Inflammatory macrophage treated with lipopolysaccharide for 4 hours (primary cell): ENCODE data around the gene HLCS.
A peak's percentile ranks its signal among the peaks of the same experiment; 100 is the strongest.

ENCODE experiments used
- DNase-seq: peaks from one replicate; pipeline ENCODE4 v3.0.0-alpha.2; 2020

Gene HLCS

DNA sequence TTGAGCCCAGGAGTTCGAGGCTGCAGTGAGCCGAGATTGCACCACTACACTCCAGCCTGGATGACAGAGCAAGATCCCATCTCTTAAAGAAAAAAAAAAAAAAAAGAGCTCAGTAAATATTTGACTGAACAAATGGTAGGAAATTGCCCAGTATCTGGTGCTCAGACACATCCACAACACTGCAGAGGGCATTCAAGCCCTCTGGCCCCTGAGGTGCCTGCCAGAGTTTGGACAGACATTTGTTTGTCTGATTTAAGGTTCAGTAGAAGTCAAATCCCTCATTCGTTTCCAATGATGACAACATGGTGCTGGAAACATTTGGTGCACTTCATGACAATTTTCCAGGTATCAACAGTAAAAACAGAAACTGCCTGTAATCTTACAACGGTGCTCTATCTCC lies 86.6 kb downstream of the HLCS start:
- DNase-seq, result no peak

DNA sequence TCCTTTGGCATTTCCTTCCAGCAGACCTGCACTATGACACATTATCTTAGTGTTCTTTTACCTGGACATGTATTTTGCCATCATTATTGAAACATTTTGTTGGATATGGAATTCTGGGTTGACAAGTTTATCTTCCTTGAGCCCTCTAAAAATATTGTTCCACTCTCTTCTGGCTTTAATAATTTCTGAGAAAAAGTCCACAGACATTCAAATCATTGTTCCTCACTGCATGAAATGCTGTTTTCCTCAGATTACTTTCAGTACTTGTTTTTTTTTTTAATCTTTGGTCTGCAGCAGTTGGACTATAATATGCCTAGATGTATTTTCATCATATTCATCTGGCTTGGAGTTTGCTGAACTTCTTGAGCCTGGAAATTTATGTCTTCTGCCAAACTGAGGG lies 88.7 kb downstream of the HLCS start:
- DNase-seq, result no peak

DNA sequence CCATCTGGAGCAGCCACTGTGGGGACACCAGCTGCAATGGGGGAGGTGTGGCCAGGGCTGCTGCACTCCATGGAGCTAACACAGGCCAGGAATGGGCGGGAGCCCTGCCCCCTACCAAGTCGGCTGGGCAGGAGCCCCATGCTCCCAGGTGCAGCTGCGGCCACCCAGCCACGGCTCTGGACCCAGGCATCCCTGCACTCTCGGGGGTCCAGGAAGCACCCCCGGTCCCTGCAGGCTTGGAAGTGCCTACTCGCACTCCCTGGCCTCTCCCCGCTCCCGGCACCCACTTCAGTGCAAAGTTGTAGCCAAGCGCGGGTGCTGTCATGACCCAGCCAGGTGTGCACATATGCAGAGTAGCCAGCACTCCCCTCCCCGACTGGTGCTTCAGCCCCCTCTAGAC lies 91.8 kb downstream of the HLCS start:
- no peak for DNase-seq

DNA sequence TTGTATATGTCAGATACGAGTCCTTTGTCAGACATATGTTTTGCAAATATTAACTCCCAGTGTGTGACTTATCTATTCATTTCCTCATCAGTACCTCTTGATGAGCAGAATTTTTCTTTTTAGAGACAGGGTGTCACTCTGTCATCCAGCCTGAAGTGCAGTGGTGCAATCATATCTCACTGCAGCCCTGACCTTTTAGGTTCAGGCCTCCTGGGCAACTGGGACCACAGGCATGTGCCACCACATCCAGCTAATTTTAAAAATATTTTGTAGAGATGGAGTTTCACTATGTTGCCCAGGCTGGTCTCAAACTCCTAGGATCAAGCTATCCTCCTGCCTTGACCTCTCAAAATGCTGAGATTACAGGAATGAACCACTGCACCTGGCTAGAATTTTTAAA lies 93.0 kb downstream of the HLCS start:
- no peak for DNase-seq

DNA sequence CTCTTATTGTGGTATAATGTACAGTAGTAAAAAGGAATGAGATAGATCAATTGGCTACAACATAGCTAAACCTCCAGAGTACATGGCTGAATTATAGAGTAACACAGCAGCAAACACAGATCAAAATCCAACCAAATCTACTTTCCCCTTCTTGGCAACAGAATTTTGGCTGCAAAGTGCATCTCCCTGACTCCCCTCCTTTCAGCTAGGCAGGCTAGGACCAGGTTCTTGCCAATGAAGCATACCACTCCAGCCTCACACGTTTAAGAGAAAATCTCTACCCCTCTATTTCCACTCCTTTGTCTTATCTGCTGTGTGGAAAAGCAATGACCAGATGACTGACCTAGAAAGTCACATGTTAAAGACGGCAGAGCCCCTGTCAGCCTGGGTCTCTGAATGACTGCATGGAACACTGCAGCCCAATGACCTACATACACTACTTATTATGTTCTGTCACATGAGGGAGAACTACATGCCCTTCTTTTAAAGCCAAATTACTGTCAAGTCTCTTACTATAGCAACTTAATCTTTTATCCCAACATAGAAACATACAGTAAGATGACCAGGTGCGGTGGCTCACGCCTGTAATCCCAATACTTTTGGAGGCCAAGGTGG lies 99.1 kb downstream of the HLCS start:
- DNase-seq, result no peak

DNA sequence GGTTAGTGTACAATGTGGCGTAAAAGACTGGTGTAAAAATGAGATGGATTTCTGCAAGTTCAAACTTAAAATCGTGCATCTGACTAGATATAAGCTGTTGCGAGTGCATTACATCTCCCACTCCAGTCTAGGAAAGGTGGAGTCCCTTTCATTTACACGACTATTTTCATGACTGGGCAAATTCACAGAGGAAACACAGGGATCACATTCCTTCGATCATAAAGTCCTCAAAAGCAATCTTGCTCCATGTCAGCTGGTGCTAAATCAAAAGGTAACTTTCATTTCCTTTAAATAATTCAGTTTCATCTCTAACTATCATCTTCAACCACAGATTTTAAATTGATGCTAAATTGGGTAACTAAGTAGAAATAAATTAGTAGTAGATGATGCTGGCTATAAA lies 100.0 kb downstream of the HLCS start:
- DNase-seq, result no peak

DNA sequence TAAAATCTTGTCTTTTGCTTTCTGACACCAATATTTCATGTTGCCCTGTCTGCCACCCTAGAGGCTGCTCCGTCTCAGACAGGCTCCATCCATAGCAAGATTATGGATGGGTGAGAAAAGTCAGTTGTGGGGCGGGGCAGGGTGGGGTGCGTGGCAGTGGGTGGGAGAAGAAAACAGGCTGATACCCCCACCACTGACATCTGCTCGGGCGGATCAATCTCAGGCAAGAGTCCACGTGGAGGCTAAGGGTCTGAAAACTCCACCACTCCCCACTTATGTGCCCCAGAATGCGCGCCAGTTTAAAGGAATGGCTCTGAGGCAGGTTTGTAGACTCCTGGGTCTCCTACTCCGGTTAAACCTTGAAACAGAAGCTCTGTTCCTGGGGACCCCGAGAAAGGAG lies 101.5 kb downstream of the HLCS start:
- DNase-seq, result no peak

DNA sequence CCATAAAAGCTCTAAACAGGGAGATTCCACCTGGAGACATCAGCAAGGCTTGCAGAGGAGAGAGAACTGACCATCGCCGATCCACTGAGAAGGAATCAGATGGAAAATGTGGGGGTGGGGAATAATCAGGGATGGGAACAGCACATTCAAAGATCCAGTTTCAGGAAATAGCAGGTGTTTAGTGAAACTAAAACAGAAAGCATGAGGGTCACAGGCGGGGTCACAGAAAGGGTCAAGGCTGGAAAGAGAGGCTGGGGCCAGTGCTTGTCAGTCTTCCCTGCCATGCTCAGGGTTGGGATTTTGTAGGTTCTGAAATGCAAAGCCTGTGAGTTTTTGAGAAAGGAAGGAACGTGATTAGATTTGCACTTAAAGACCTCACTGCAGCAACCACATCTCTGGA lies 103.2 kb downstream of the HLCS start:
- no peak for DNase-seq

DNA sequence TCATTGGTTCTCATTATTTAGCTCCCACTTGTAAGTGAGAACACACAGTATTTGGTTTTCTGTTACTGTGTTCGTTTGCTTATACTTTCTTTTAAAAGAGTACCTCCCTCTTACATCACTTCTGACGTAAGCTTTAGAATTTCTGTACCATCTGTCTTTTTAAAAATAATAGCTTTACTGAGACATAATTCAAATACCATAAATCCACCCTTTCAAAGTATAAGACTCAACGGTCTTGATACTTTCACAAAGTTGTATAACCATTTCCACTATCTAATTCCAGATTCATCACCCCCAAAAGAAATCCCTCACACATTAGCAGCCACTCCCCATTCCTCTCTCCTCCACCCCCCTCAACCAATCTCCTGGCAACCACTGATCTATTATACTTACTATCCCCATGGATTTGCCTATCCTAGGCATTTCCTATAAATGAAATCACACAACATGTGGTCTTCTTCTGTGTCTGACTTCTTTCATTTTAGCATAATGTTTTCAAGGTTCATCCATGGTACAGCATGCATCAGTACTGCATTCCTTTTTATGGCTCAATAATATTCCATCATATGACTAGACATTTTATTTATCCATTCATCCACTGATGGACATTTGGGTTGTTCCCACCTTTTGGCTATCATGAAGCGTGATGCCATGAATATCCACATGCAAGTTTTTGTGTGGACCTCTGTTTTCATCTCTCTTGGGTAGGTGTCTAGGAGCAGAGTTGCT lies 104.7 kb downstream of the HLCS start:
- DNase-seq, result no peak

DNA sequence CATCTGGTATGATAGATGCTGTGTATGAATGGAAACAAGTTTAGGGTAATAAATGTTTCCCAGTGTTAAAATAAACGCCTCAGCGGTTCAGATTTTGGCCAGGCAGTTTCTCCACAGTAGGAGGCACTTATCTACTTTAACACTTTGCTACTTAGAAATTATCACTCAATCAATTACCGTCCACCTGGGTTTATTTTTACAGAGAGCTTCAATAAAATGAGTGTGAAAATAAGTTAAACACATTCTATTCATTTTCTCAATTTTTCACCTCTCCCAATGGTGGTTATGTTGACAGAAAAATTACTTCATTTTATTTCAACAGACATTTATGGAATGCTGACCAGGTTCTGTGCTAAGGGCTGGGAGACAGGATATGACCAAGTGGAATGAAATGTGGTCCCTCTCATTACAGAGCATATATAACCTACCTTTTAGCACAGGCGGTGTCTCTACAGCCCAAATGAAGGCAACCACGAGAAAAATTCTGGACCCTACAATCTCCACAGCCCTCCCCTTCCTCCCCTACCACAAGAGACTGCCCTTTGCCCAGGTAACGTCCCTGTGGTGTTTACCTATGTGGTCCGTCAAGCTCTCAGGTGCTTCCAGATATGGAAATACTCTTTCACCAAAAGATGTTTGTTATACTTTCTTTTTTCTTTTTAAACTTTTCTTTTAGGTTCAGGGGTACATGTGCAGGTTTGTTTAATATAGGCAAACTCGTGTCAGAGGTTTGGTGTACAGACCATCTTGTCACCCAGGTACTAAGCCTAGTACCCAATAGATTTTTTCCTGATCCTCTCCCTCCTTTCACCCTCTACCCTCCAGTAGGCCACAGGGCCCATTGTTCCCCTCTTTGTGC lies 105.5 kb downstream of the HLCS start:
- no peak for DNase-seq

DNA sequence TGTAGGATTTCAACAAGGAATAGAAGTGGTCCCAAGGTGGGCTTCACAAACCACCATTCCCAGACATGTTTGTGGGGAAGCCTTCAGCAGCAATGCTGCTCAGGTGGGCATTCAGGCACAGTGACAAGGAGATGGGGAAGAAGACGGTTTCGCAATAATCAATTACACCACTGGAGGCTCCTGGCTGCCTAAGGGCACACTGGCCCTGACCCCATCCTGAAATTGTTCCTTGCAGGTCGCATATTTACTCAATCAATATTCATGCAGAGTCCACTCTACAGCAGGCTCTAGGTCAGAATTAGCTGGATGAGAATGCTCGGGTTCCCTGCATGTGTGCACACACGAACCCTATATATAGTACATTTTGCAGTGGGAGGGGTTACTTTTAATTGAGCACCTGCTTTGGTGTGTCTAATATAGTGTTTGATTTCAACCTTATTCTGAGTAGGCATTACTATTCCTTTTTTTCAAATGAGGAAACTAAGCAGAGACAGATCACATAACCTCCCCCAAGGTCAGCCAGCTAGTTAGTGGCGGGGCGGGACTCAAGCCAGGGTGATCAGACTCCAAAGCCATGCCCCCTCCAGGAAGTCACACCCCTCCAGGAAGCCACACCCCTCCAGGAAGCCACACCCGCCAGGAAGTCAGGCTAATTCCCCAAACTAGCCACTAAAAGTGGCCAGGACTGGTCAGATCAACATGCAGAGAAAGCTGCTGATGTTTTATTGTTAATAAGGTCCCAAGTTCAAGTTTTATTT lies 106.5 kb downstream of the HLCS start:
- DNase-seq, result peak; percentile 80

DNA sequence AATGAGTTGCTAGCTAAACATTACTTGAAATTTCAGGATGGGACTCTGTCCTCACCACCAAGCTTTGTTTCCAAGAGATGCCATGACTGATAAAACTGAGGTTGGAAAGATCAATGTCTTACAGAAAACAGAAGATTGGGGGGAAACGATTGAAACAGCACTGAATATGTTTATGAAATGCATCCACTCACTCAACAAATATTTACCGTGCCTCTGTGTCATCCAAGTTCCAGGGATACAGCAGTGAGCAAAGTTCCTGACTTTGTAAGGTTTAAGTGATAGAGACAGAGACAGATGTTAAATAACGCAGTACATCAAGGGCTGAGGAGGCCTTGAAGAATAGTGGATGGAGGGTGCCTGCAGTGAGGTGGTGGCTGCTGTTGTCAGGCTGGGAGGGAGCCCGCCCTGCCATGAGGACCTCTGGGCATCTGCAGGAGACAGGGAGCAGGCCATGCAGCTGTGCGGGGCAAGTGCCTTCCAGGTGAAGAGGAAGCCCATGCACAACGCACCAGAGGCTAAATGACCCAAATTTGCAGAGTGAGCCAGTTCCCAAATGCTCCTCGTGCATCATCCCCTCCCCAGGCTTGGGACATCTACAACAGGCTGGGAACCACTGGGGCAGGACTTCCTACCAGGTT lies 108.0 kb downstream of the HLCS start:
- DNase-seq, result no peak

DNA sequence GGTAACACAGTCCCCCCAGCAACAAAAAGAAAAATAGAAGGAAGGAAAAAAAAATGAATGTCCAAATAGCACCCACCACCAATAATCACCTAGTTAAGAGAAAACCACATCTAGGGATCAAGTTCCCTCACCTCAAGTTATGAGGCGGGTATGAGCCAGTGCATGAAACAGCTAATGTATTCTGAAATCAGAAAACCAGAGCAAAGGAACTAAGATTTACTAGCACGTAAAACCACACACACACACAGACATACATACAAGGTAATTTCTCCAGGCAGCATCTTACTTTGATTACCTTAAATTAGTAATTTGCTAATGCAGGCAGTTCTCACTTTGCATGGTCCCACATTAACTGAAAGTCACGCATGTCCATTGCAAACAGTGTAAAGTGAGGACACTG lies 109.8 kb downstream of the HLCS start:
- no peak for DNase-seq

DNA sequence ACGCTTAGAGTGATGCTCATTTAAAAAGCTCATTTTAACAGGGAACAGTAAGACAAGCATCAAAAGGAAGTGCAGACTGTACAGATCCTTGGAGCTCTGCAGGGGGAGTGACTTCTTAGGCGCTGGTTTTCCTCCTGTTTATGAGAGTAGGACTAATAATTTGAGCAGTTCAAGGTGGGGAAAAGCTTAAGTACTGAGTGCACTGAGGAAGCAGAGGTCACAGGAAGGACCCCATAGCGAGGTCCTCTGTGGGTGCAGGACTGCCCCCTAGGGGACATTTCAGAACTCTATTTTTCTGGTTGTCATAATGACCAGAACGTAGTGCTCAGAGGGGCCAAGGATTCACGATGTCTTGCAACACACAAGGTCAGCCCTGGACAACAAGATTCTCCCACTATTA lies 112.1 kb downstream of the HLCS start:
- peak; percentile 22 for DNase-seq

DNA sequence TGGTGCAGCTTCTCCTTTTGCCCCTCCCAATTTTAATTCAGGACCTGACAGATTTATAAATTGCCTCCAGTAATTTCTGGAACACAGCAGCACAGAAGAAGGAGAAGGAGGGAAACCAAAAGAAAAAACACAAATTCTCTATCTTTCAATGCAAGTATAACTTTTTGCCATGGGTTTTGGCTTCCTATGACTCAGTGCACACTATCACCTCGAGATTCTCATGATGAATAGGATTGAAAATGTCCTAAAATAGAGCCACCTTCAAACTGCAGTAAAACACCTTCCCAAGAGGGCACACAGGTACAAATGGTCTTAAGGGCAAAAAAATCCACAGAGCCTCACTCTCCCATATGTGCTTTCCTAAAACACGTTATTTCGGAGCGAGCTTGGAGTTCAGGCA lies 113.6 kb downstream of the HLCS start:
- no peak for DNase-seq

DNA sequence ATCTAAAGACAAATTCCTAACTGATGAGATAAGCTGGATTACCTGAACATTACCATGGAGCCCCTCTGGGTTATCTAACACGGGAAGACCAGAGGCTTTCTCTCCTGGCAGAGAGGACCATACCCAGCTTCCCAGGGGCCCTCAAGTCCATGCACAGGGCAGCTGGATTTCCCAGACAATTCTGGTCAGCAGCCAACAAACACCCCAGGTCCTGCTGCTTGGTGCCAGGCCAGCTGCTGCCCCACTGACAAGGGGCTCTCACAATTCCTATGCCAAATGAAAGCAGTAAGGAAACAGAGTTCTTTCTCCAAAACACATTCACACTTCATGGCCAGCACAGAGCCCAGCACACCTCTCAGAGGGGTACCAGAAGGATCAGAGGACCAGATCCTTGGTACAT lies 114.2 kb downstream of the HLCS start:
- DNase-seq, result no peak

DNA sequence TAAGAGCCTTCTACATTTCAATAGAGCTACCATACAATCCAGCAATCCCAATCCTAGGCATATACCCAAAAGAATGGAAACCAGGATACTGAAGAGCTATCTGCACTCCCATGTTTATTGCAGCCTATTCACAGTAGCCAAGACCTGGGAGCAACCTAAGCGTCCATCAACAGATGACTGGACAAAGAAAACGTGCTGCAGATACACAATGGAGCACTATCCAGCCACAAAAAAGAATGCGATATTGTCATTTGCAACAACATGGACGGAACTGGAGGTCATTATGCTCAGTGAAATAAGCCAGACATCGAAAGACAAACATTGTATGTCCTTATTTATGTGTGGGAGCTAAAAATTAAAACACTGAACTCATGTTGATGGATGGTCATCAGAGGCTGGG lies 115.3 kb downstream of the HLCS start:
- DNase-seq, result no peak

DNA sequence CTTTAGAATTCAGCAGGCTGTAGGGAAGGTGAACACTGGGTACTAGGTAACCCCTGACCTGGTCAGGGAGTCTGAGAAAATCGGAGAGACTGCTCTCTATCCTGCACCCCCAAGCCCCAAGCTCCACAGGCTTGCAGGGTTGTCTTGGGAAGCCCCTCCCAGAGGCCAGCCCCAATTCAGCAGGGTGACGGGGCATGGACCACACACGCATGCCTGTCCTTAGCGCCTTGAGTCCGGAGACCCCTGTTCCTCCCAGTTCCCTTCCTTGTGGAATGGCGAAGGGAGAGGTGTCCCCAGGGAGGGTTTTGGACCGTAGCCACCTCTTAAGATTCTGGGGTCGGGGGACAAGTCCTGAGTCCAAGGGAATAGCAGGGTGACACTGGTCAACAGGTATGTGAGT lies 116.1 kb downstream of the HLCS start:
- no peak for DNase-seq

DNA sequence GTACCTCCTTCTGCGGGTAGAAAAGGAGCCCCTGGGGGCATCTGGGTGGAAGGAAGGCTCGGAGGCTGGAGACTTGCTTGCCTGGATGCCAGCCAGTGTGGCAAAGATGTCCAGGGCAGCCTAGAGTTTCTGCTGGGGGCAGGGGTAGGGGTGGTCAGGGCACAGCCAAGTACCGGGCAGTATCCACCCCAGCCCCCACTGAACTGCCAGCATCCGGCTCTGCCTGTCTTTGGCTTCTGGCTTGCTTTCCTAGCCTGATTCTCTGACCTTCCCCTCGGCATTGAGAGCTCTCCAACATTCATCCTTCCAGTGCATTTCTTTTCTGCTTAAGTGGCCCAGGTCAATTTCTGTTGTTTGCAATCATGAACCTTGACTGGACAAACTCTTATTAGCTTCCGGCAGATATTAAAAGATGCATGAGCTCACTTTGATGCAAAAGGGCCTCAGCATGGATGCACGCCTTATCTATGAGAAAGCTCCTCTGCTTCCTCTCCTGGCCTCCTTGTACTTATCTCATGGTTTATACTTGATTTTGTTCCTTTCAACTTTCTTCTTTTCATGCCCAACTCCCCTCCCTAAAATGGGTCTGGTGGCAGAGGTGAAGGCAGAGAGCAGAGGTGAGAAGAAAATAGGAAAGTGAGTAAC lies 116.9 kb downstream of the HLCS start:
- no peak for DNase-seq

DNA sequence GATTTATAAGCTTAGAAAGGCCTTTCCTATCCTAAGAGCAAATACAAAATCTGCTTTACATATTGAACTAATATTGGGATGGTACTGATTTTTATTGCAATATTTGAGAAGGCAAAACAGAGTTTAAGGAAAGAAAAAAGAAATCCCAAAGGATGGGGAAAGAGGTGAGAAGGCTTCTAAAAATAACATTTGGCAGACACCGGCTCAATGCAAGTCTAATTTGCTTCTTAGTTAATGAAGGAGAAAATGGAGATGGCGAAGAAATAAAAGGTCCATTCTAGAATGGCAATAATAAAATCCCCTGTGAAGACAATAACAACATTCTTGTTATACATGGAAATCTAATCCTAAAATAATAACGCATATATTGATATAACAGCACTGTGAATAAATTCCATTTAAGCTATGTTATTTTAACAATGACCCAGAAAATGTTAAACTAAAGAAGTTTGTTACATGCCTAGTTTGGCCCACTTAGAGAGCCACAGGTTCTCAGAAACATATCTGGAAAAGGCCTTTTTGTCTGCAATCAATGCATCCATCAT lies 117.7 kb downstream of the HLCS start:
- no peak for DNase-seq

DNA sequence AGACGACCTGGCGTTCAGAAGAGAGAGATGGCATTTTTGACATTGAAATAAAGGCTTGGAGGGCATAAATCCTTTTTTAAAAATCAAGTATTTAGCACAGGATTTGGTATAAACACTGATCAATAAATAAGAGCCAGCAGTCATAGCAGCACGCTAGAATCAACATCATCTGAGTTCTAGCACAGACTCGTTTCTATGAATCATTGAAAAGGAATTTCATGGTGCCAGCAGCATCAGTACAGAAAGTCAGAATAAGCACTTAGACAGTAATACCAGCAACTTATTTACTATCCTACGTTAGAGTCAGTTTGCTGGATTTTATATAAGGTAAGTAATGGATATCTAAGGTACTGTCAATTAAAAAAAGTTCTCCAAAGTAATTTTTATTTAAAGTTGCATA lies 119.3 kb downstream of the HLCS start:
- no peak for DNase-seq

DNA sequence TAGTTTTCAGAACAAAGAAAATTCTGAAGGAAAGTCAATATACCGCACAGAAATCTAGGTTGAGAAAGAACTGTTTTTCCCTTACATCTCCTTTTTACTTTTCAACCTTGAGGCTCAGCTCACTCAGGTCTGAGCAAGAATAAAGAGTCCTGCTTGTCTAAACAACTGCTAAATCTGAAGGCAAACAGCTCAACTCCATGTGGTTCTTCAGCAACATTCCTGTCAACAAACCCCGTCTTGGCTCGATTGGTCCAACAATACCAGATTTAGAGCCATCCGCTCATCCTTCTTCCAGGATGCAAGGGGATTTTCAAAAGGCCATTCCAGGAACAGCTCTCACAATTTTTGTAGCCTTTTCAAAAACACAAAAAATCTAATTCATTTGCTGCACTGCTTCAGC lies 119.8 kb downstream of the HLCS start:
- no peak for DNase-seq
